GM18868 (cell line): ENCODE results near the gene CACNG5.

Experiments used
- ATAC-seq: cut with Tn5 transposase; IDR thresholded peaks from one replicate; pipeline ENCODE4 v1.9.1; 2021; ENCODE audit warnings: mild to moderate bottlenecking, moderate library complexity; ENCODE audit not compliant: unreplicated experiment

The CACNG5 gene

GRCh38 chr17:66848496-66848895 lies 13.6 kb downstream of the CACNG5 start:
- no peak for ATAC-seq

- ATAC-seq = no peak
Measured at GRCh38 chr17:66849032-66849655, 14.2 kb downstream of the CACNG5 start.

GRCh38 chr17:66849851-66850580 lies 15.1 kb downstream of the CACNG5 start:
- no peak for ATAC-seq

GRCh38 chr17:66850692-66851091 lies 15.8 kb downstream of the CACNG5 start:
- no peak for ATAC-seq

GRCh38 chr17:66855204-66855603 lies 20.3 kb downstream of the CACNG5 start:
- no peak for ATAC-seq

GRCh38 chr17:66858226-66859083 lies 23.5 kb downstream of the CACNG5 start:
- ATAC-seq = no peak

GRCh38 chr17:66859353-66859752 lies 24.4 kb downstream of the CACNG5 start:
- no peak for ATAC-seq

- no peak for ATAC-seq
Measured at GRCh38 chr17:66860204-66860603, 25.3 kb downstream of the CACNG5 start.

GRCh38 chr17:66863820-66864219 lies 28.9 kb downstream of the CACNG5 start:
- ATAC-seq = no peak

GRCh38 chr17:66865151-66865550 lies 30.2 kb downstream of the CACNG5 start:
- no peak for ATAC-seq

- no peak for ATAC-seq
Measured at GRCh38 chr17:66873962-66874361, 39.0 kb downstream of the CACNG5 start.

GRCh38 chr17:66884931-66885330 lies 50.0 kb downstream of the CACNG5 start:
- ATAC-seq = no peak

GRCh38 chr17:66885417-66885816 lies 50.5 kb downstream of the CACNG5 start:
- ATAC-seq = no peak

- no peak for ATAC-seq
Measured at GRCh38 chr17:66889480-66890230, 54.7 kb downstream of the CACNG5 start.

GRCh38 chr17:66892246-66892645 lies 57.3 kb downstream of the CACNG5 start:
- no peak for ATAC-seq

GRCh38 chr17:66893382-66893781 lies 58.5 kb downstream of the CACNG5 start:
- no peak for ATAC-seq

- ATAC-seq = no peak
Measured at GRCh38 chr17:66893863-66894262, 58.9 kb downstream of the CACNG5 start.

GRCh38 chr17:66897141-66897540 lies 62.2 kb downstream of the CACNG5 start:
- ATAC-seq = no peak

GRCh38 chr17:66898536-66898935 lies 63.6 kb downstream of the CACNG5 start:
- ATAC-seq = no peak

GRCh38 chr17:66900126-66901010 lies 65.5 kb downstream of the CACNG5 start:
- ATAC-seq = no peak
